ENCODE data around the gene DENND1B. TPM values are rescaled to one million over a fixed set of nuclear protein-coding genes. Genes with fewer than 3 reads are reported as not detected.
"Not testable (repeated sequence)": the region's sequence is repeated elsewhere in the genome, so short reads cannot be mapped to it uniquely, and the experiment has no call there.

DENND1B gene
- total and polyA plus RNA-seq, 9 donors, result 3.1 to 8.9 (median 4.7) TPM

GRCh38 chr1:197575531-197575930 is 199.7 kb downstream of the DENND1B start:
- not testable (repeated sequence) for H3K27me3 ChIP-seq (ENCODE audit: control insufficient read depth, insufficient read depth, low read length); H3K4me1 ChIP-seq (ENCODE audit: control insufficient read depth, insufficient read depth, low read length); H3K36me3 ChIP-seq (ENCODE audit: control insufficient read depth, insufficient read depth, low read length); DNase-seq; H3K9me3 ChIP-seq (replicated peaks; ENCODE audit: control insufficient read depth, low read depth, low read length); H3K4me3 ChIP-seq (ENCODE audit: low read length); H3K27ac ChIP-seq (ENCODE audit: low read length)
- WGBS (ENCODE audit: insufficient coverage), result no CpG with 5 or more reads among the region's 4 CpGs

DNA sequence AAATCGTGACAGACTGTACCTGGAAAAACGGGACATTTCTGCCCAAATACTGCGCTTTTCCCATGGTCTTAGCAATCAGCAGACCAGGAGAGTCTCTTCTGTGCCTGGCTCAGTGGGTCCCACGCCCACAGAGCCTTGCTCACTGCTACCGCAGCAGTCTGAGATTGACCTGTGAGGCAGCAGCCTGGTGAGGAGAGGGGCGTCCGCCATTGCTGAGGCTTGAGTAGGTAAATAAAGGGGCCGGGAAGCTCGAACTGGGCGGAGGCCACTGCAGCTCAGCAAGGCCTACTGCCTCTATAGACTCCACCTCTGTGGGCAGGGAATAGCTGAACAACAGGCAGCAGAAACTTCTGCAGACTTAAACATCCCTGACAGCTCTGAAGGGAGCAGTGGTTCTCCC is 203.1 kb downstream of the DENND1B start:
- Histone ChIP-seq H3K36me3 (ENCODE audit: control insufficient read depth, insufficient read depth, low read length) (no peaks in the 10 kb centered on the region), H3K9me3 (replicated peaks; ENCODE audit: control insufficient read depth, low read depth, low read length) (no peaks in the 10 kb centered on the region), H3K27me3 (ENCODE audit: control insufficient read depth, insufficient read depth, low read length) (no peaks in the 10 kb centered on the region), H3K4me1 (ENCODE audit: control insufficient read depth, insufficient read depth, low read length) (no peaks in the 10 kb centered on the region), H3K4me3 (ENCODE audit: low read length) (no peak overlapping the region), H3K27ac (ENCODE audit: low read length) (no peak overlapping the region)
- no peak for DNase-seq
- 91% methylated on average over 7 of the region's 10 CpGs for WGBS (ENCODE audit: insufficient coverage)

DNA sequence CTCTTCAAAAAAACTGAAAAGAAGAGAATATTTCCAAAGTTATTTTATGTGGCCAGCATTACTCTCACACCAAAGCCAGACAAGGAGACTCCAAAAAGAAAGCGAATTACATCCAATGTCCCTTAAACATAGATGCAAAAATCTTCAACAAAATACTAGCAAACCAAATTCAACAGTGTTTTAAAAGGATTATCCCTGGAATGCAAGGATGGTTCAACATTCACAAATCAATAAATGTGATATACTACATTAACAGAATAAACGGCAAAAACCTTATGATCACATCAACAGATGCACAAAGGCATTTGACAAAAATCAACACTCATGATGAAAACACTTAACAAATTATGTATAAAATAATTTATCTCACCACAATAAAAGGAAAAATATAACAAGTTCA is 207.8 kb downstream of the DENND1B start:
- H3K27me3 ChIP-seq (ENCODE audit: control insufficient read depth, insufficient read depth, low read length), result no peaks in the 10 kb centered on the region
- H3K4me1 ChIP-seq (ENCODE audit: control insufficient read depth, insufficient read depth, low read length), result no peaks in the 10 kb centered on the region
- H3K4me3 ChIP-seq (ENCODE audit: low read length), result no peak overlapping the region
- no peak overlapping the region for H3K27ac ChIP-seq (ENCODE audit: low read length)
- H3K9me3 ChIP-seq (replicated peaks; ENCODE audit: control insufficient read depth, low read depth, low read length), result no peaks in the 10 kb centered on the region
- no peaks in the 10 kb centered on the region for H3K36me3 ChIP-seq (ENCODE audit: control insufficient read depth, insufficient read depth, low read length)
- WGBS (ENCODE audit: insufficient coverage), result no CpG with 5 or more reads among the region's 2 CpGs
- DNase-seq, result no peak

GRCh38 chr1:197561041-197561440 is 214.2 kb downstream of the DENND1B start:
- H3K36me3 ChIP-seq (ENCODE audit: control insufficient read depth, insufficient read depth, low read length), result no peaks in the 10 kb centered on the region
- no peak overlapping the region for H3K27ac ChIP-seq (ENCODE audit: low read length)
- no peak for DNase-seq
- no peaks in the 10 kb centered on the region for H3K4me1 ChIP-seq (ENCODE audit: control insufficient read depth, insufficient read depth, low read length)
- H3K9me3 ChIP-seq (replicated peaks; ENCODE audit: control insufficient read depth, low read depth, low read length), result no peaks in the 10 kb centered on the region
- no peaks in the 10 kb centered on the region for H3K27me3 ChIP-seq (ENCODE audit: control insufficient read depth, insufficient read depth, low read length)
- H3K4me3 ChIP-seq (ENCODE audit: low read length), result no peak overlapping the region
- WGBS (ENCODE audit: insufficient coverage), result 86% methylated on average over 1 of the region's 2 CpGs

- DNase-seq, result no peak
- WGBS (ENCODE audit: insufficient coverage), result no CpG with 5 or more reads among the region's 1 CpG
- no peak overlapping the region for H3K27ac ChIP-seq (ENCODE audit: low read length)
These were observed 215.6 kb downstream of the DENND1B start for GRCh38 chr1:197559655-197560054.

GRCh38 chr1:197559244-197559643 is 216.0 kb downstream of the DENND1B start:
- no peaks in the 10 kb centered on the region for H3K36me3 ChIP-seq (ENCODE audit: control insufficient read depth, insufficient read depth, low read length)
- DNase-seq, result no peak
- no peak overlapping the region for H3K4me3 ChIP-seq (ENCODE audit: low read length)
- H3K27me3 ChIP-seq (ENCODE audit: control insufficient read depth, insufficient read depth, low read length), result no peaks in the 10 kb centered on the region
- no peaks in the 10 kb centered on the region for H3K9me3 ChIP-seq (replicated peaks; ENCODE audit: control insufficient read depth, low read depth, low read length)
- no CpG with 5 or more reads among the region's 1 CpG for WGBS (ENCODE audit: insufficient coverage)
- no peaks in the 10 kb centered on the region for H3K4me1 ChIP-seq (ENCODE audit: control insufficient read depth, insufficient read depth, low read length)
- no peak overlapping the region for H3K27ac ChIP-seq (ENCODE audit: low read length)

More at GRCh38 chr1:197559655-197560054, 215.6 kb downstream of the DENND1B start:
- Histone ChIP-seq H3K36me3 (ENCODE audit: control insufficient read depth, insufficient read depth, low read length) (no peaks in the 10 kb centered on the region), H3K4me1 (ENCODE audit: control insufficient read depth, insufficient read depth, low read length) (no peaks in the 10 kb centered on the region), H3K9me3 (replicated peaks; ENCODE audit: control insufficient read depth, low read depth, low read length) (no peaks in the 10 kb centered on the region), H3K4me3 (ENCODE audit: low read length) (no peak overlapping the region), H3K27me3 (ENCODE audit: control insufficient read depth, insufficient read depth, low read length) (no peaks in the 10 kb centered on the region)

DNA sequence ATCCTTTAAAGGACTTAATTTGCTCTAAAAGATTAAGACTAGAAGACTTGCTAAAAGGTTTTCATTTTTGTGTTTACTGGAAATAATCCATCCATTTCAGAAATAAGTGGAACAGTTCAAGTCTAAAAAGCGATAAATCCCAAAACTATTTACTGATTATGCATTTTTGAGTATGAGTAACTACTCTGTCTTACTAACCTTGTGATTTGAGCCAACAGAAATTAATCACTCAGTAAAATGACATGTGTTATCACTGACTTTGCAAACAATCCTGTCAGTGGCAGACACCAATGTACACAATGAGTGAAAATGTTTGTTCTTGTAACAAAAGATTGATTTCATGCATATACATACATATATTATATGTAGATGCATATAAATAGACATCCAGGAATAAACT is 218.0 kb downstream of the DENND1B start:
- DNase-seq, result no peak
- no CpG with 5 or more reads among the region's 1 CpG for WGBS (ENCODE audit: insufficient coverage)
- no peak overlapping the region for H3K4me3 ChIP-seq (ENCODE audit: low read length)

GRCh38 chr1:197553281-197553680 is 222.0 kb downstream of the DENND1B start:
- no peaks in the 10 kb centered on the region for H3K4me1 ChIP-seq (ENCODE audit: control insufficient read depth, insufficient read depth, low read length)
- H3K36me3 ChIP-seq (ENCODE audit: control insufficient read depth, insufficient read depth, low read length), result no peaks in the 10 kb centered on the region
- H3K4me3 ChIP-seq (ENCODE audit: low read length), result no peak overlapping the region
- no peak overlapping the region for H3K27ac ChIP-seq (ENCODE audit: low read length)
- DNase-seq, result no peak
- H3K9me3 ChIP-seq (replicated peaks; ENCODE audit: control insufficient read depth, low read depth, low read length), result no peaks in the 10 kb centered on the region
- no peaks in the 10 kb centered on the region for H3K27me3 ChIP-seq (ENCODE audit: control insufficient read depth, insufficient read depth, low read length)
- no CpG with 5 or more reads among the region's 1 CpG for WGBS (ENCODE audit: insufficient coverage)

More for the DNA sequence above, 218.0 kb downstream of the DENND1B start:
- Histone ChIP-seq H3K27ac (ENCODE audit: low read length) (no peak overlapping the region), H3K36me3 (ENCODE audit: control insufficient read depth, insufficient read depth, low read length) (no peaks in the 10 kb centered on the region), H3K4me1 (ENCODE audit: control insufficient read depth, insufficient read depth, low read length) (no peaks in the 10 kb centered on the region), H3K9me3 (replicated peaks; ENCODE audit: control insufficient read depth, low read depth, low read length) (no peaks in the 10 kb centered on the region), H3K27me3 (ENCODE audit: control insufficient read depth, insufficient read depth, low read length) (no peaks in the 10 kb centered on the region)

DNA sequence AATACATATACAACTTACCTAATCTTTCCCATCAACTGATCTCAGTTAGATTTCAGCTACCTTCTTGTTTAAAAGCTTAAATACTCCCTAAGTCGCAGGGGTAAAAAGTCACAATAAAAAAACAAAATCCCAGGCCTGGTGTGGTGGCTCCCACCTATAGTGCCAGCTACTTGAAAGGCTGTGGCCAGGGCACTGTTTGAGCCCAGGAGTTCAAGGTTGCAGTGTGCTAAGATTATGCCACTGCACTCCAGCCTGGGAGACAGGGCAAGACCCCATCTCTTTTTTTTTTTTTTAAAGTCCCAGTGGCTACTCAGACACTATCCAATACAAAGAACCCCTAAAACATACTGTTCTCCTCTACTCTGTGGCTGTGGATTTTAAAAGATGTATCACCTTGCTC is 228.3 kb downstream of the DENND1B start:
- no peaks in the 10 kb centered on the region for H3K36me3 ChIP-seq (ENCODE audit: control insufficient read depth, insufficient read depth, low read length)
- no peaks in the 10 kb centered on the region for H3K27me3 ChIP-seq (ENCODE audit: control insufficient read depth, insufficient read depth, low read length)
- no peak overlapping the region for H3K4me3 ChIP-seq (ENCODE audit: low read length)
- no peaks in the 10 kb centered on the region for H3K9me3 ChIP-seq (replicated peaks; ENCODE audit: control insufficient read depth, low read depth, low read length)
- DNase-seq, result no peak
- no peak overlapping the region for H3K27ac ChIP-seq (ENCODE audit: low read length)
- 80% methylated on average over 1 of the region's 1 CpG for WGBS (ENCODE audit: insufficient coverage)
- no peaks in the 10 kb centered on the region for H3K4me1 ChIP-seq (ENCODE audit: control insufficient read depth, insufficient read depth, low read length)

GRCh38 chr1:197544553-197544952 is 230.7 kb downstream of the DENND1B start:
- WGBS (ENCODE audit: insufficient coverage), result 100% methylated on average over 1 of the region's 2 CpGs
- Histone ChIP-seq H3K4me3 (ENCODE audit: low read length) (no peak overlapping the region), H3K27ac (ENCODE audit: low read length) (no peak overlapping the region), H3K4me1 (ENCODE audit: control insufficient read depth, insufficient read depth, low read length) (no peaks in the 10 kb centered on the region), H3K27me3 (ENCODE audit: control insufficient read depth, insufficient read depth, low read length) (no peaks in the 10 kb centered on the region), H3K9me3 (replicated peaks; ENCODE audit: control insufficient read depth, low read depth, low read length) (no peaks in the 10 kb centered on the region), H3K36me3 (ENCODE audit: control insufficient read depth, insufficient read depth, low read length) (no peaks in the 10 kb centered on the region)
- DNase-seq, result no peak

- no peak overlapping the region for H3K27ac ChIP-seq (ENCODE audit: low read length)
- H3K4me1 ChIP-seq (ENCODE audit: control insufficient read depth, insufficient read depth, low read length), result no peaks in the 10 kb centered on the region
- H3K4me3 ChIP-seq (ENCODE audit: low read length), result no peak overlapping the region
- no peaks in the 10 kb centered on the region for H3K36me3 ChIP-seq (ENCODE audit: control insufficient read depth, insufficient read depth, low read length)
- DNase-seq, result no peak
- no CpG with 5 or more reads among the region's 3 CpGs for whole genome bisulfite sequencing (ENCODE audit: insufficient coverage)
- no peaks in the 10 kb centered on the region for H3K27me3 ChIP-seq (ENCODE audit: control insufficient read depth, insufficient read depth, low read length)
- H3K9me3 ChIP-seq (replicated peaks; ENCODE audit: control insufficient read depth, low read depth, low read length), result no peaks in the 10 kb centered on the region
These were observed 231.2 kb downstream of the DENND1B start for GRCh38 chr1:197544130-197544529.
